Muscle of back (tissue), 13 donors: Measurements from ENCODE around the gene DLL1. TPM values are rescaled to one million over a fixed set of nuclear protein-coding genes. Genes with fewer than 3 reads are reported as not detected.
"Not testable (repeated sequence)": the region's sequence is repeated elsewhere in the genome, so short reads cannot be mapped to it uniquely, and the experiment has no call there.

Experiments used
- DNase-seq, 3 donors: peaks; one replicate each; pipeline versions ENCODE4 v3.0.0 to v3.0.0-alpha.2; 2013
- long read RNA-seq, 9 donors: transcript quantifications; one replicate each; lab custom pipeline, GENCODE V29; 2026
- polyA plus RNA-seq, 10 donors: library from polyadenylated mRNA; unstranded; fragments of 120-200 nt; gene quantifications; one replicate each; pipeline ENCODE4 v1.2.1, GENCODE V29; 2013; ENCODE audit not compliant: insufficient read length in 10 of 10

DLL1 gene
- 10 to 100 TPM; 13.2 to 18.8 (median 16.6) TPM for polyA plus RNA-seq
- long read RNA-seq, donor 1: 0 reads
- long read RNA-seq, donor 2, partial matches to known transcripts: 0 of 2 reads
- long read RNA-seq, donor 2, other reads (novel, unspliced or antisense): 0 of 2 reads
- long read RNA-seq, donor 3: 0 reads
- long read RNA-seq, donor 4, partial matches to known transcripts: 0 of 1 reads
- long read RNA-seq, donor 4, other reads (novel, unspliced or antisense): 0 of 1 reads
- long read RNA-seq, donor 5: 0 reads
- long read RNA-seq, donor 6, partial matches to known transcripts: 0 of 2 reads
- long read RNA-seq, donor 6, other reads (novel, unspliced or antisense): 0 of 2 reads
- long read RNA-seq, donor 7, partial matches to known transcripts: 0 of 1 reads
- long read RNA-seq, donor 7, other reads (novel, unspliced or antisense): 0 of 1 reads
- long read RNA-seq, donor 8: 0 reads
- long read RNA-seq, donor 9: 0 reads

DNA sequence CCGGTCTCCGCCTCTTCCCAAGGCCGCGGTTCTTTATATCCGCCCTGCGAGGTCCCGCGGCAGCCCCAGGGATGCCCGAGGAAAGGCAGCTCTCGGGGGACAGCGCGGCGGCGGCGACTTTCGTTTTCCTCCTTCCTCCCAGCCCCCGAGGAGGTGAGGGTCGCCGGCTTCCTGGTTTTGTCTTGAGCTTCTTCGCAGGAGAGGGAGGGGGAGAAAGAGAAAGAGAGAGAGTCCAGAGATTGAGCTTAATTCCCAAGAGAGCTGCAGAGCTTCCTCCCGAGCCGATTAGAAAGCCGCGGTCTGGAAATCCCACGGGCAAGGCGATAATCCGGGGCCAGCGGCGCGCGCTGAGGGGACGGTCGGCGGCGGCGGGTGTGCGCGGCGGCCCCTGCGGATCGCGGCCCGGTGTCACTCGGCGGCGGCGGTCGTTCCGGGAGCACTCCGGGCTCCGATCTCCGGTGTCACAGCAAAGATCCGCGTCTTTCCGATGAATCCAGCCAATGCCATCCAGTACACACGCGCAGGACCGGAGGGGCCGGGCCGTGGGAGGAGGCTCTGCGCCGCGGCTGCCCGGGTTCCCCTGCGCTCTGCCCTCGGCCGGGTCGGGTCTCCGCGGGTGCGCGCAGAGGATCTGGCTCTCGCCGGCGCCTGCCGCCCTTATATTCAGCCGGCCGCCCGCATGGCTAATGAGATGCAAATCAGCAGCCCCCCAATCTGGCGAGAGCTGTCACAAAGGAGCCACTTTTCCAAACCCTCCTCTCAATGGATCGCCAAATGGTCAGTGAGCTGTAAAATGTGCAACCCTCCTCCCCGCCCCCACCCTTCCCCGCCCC, at the start of gene DLL1:
Gene DLL1, minus strand, starts transcription at position 783 of the 833 bp plus-strand sequence. CDS start 939 bp downstream, outside the sequence.
- peak in 2 of 3 donors; percentile 55 to 81 for DNase-seq

GRCh38 chr6:170335199-170335598, 44.3 kb upstream of the DLL1 start:
- not testable (repeated sequence) for DNase-seq

- no peak for DNase-seq
These were observed 38.4 kb upstream of the DLL1 start for GRCh38 chr6:170329321-170329720.

DNA sequence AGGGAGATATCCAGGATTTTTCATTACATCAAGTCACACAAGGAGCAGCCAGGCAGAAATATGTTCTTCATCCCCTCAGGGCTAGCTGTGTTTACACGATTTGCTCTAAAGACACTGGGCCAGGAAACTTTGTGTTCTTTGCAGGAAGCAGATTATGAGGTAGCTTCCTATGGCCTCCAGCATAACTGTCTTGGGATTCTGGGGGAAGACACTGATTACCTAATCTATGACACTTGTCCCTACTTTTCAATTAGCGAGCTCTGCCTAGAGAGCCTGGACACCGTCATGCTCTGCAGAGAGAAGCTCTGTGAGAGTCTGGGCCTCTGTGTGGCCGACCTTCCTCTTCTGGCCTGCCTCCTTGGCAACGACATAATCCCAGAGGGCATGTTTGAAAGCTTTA, 26.8 kb upstream of the DLL1 start:
- DNase-seq: peak in 1 of 3 donors; percentile 6

GRCh38 chr6:170317076-170317475, 26.2 kb upstream of the DLL1 start:
- DNase-seq: no peak

GRCh38 chr6:170316071-170316470, 25.2 kb upstream of the DLL1 start:
- DNase-seq: no peak

GRCh38 chr6:170314983-170315382, 24.1 kb upstream of the DLL1 start:
- no peak for DNase-seq

DNA sequence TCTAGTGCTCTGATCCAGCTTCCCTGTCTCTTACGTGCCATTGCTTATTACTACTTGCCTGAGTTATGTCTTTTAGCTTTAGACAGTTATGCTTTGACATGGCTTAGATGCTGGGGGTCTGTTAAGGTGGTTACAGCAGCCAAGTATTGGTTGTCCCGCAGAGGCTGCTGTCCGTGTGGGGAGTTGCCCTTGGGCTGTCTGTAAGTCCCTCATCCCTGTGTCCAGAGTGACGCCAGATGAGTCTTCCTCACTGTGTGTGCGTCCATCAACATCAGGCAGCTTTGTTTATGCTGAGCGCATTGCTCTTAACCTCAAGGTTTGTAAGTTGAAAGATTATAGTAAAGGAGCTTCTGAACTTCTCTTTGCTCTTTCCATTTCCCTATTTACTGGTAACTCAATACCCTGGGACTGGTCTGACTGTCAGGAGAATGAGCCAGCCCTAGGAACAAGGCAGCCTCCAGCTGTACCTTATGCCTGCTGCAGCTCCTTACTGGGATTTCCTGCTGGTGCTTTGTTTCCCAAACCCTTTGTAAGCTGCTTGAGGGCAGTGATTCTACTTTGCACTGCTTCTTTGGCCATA, 22.9 kb upstream of the DLL1 start:
- DNase-seq: no peak

DNA sequence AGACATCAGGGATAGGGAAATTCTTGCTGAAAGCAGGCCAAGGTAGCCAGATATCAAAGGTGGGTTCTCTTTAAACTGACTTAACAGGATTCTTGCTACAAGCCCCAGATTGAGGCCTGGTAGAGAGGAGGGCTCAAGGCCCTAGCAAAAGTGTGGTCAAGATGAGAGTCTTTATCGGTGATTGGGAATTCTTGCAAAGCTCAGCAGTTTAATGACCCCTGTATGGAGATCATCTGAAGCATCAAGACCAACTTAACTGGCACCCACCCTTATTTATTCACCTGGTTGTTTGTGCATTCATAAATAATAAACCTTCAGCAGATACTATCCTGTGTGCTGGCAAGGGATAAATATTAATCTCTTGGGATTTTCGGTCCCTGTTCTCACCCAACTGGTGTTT, 22.0 kb upstream of the DLL1 start:
- no peak for DNase-seq

DNA sequence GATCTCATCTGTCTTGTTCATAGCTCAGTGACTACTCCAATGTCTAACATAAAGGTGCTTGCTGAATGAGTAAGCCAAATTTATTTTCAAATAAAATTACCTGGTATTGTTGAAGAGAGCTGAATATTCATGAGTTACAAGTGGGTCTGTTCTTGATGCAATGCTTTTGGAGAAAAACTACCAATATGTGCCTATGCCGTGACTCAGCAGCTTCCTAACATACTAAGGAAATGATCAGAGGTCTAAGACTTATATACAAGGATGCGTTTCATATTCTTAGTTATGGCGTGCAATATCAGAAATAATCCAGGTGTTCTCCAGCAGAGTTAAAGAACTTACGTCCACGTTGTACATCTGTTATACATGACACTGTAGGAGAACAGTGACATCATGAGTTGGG, 20.8 kb upstream of the DLL1 start:
- no peak for DNase-seq

DNA sequence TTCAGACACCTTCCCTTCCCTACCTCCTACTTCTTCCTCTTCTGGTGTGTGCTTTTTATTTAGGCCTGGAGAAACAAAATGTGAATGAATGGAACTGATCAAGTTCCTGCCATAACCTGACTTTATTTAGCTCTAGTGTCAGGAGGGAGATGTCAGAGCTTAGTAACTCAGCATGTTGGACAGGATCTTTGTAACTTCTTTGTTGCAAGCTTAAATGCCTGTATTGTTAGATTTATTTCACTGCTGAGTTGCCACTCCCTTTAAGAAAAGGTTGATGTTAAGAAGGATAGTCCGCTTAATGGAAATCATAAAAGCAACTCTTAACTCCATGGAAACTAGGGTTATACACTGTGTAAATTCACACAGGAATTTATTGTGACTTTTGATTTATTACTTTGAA, 17.9 kb upstream of the DLL1 start:
- no peak for DNase-seq

- DNase-seq: no peak
These were observed 16.2 kb upstream of the DLL1 start for GRCh38 chr6:170307080-170307545.

- peak; percentile 95 to 99 (median 99) for DNase-seq
These were observed 15.6 kb upstream of the DLL1 start, which contains the start of gene FAM120B for GRCh38 chr6:170306324-170307079. TSS of gene FAM120B (plus strand) at chr6:170306758. CDS start at chr6:170317391, 10,633 bp downstream.

GRCh38 chr6:170305805-170306323, 15.0 kb upstream of the DLL1 start:
- DNase-seq: no peak

- DNase-seq: no peak
These were observed 10.3 kb upstream of the DLL1 start for GRCh38 chr6:170301184-170301583.

DNA sequence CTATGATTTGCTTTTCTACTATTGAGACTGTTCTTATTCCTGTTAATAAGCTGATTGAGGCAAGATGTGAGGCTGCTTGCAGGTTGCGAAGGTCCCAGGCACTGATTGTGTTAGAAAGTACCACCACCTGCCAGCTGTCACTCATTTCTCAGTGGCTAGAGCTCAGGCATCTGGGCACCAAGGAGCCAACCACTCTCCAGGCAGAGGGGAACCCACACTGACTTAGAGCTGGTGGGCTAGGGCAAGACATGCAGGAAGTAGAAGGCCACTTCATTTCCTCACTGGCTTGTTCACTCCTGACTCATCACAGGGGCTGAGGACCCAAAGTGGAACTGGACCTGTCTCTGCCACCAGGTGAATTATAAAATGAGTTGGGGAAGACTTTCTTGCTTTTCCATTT, 7.8 kb upstream of the DLL1 start:
- DNase-seq: no peak

- DNase-seq: no peak
These were observed 6.9 kb upstream of the DLL1 start for GRCh38 chr6:170297576-170298330.

DNA sequence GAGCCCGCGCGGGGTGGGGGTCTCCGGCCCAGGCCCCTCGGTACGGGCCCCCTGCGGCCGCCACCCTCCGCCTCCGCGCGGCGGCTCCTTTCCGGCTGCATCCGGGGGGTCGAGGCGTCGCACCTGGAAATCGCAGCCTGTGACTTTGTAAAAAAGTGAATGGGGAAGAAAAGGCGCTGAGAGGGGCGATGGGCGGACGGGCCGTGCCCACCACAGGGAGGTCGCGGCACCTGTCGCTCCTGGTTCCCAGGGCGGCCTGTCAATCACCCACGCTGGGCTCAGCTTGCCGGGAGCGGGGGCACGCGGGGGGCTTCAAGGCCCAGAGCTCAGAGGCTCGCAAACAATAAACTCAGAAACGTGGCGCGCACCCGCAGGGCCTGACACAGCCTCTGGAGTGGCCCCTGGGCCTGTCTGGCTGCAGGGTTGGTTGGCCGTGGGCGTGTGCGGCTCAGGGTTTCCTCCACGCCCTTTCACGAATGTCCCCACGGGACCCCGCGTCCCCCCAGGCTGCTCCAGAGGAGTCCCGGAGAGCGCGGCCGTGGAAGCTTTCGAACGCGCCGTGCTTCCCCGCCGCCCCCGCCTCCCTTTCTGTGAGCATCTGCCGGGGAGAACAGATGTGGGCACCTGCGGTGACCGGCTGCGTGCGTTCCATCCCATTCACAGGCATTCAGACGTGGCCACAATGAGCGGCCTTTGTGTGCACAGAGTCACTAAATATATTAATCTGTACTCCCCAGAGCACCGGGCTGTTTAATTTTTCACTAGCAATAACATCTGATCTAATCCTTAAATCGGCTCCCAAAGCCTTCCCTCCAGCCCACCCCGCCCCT, 6.1 kb upstream of the DLL1 start:
- DNase-seq: peak in 1 of 3 donors; percentile 42

DNA sequence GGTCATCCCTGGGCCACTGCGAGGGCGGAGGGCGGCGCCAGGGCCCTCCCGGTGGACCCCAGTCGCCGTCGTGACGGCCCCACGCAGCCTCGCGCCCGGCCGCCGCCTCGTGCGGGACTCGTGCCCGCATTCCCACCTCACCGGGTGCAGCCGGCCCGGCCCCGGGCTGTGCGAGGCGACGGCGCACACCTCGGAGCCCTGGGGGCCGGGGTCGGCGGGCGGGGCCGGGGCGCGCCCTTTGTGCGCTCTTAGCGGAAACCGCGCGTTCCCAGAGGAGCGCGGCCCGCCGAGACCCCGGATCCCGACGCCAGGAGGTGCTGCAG, 5.5 kb upstream of the DLL1 start:
- no peak for DNase-seq
